Airway epithelial cell (primary cell): ENCODE data around the gene CCL20. TPM values are rescaled to one million over a fixed set of nuclear protein-coding genes. Genes with fewer than 3 reads are reported as not detected.

Source experiments
- total RNA-seq: library from RNA; depleted of rRNA; stranded (reverse); fragments of >200 nt; gene quantifications from 2 replicates; pipeline ENCODE4 v1.2.3, GENCODE V29; 2015

The CCL20 gene, protein sequence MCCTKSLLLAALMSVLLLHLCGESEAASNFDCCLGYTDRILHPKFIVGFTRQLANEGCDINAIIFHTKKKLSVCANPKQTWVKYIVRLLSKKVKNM
- 14.9 and 17.5 TPM in 2 replicates for total RNA-seq

DNA sequence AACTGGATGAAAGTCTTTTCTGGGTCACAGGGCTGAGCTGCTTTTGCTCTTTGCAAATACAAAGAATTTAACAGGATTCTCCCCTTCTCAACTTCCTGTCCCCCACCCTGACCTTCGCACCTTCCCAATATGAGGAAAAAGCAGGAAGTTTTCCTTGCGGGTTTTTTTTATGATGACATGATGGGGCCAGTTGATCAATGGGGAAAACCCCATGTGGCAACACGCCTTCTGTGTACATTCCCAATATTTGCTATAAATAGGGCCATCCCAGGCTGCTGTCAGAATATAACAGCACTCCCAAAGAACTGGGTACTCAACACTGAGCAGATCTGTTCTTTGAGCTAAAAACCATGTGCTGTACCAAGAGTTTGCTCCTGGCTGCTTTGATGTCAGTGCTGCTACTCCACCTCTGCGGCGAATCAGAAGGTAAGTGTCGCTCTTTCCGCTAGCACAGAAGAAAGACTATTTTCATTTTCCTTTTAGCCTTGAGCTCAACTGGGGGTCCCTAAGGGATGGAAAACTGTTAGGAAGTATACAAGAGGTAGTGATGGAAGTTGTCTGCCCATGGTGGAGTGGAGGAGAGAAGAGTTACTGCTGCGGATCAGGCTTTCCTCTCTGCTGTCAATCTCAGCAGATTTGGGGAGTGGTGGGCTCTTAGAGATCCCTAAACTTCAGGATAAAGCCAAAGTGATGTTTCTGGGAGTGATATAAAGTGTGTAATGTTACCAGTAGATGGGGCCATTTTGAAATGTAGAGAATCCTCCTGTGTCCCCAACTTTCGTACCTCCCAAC lies at the start of gene CCL20:
CCL20 (plus strand) TSS at position 281 of the 792 bp plus-strand sequence; CDS start at position 351, 70 bp downstream.

Other genes with a start within 250 kb of the CCL20 start
- gene SCYGR2, start 214.9 kb upstream of the CCL20 start, total RNA-seq: not detected in 2 replicates
- not detected in 2 replicates for gene SCYGR3, start 199.0 kb upstream of the CCL20 start, total RNA-seq
- gene SCYGR4, start 196.3 kb upstream of the CCL20 start, total RNA-seq: not detected in 2 replicates
- not detected in 2 replicates for gene SCYGR5, start 147.0 kb upstream of the CCL20 start, total RNA-seq
- gene SLC19A3, start 95.8 kb upstream of the CCL20 start, total RNA-seq: 0.23 and 0.42 TPM in 2 replicates
- gene SCYGR6, start 89.1 kb upstream of the CCL20 start, total RNA-seq: not detected in 2 replicates
- not detected in 2 replicates for gene SCYGR7, start 85.5 kb upstream of the CCL20 start, total RNA-seq
- gene SCYGR8, start 67.9 kb upstream of the CCL20 start, total RNA-seq: not detected in 2 replicates
- gene DAW1, start 57.8 kb downstream of the CCL20 start, total RNA-seq: 0.35 and 0.79 TPM in 2 replicates